Neural cell (in vitro differentiated cells): ENCODE data around the gene TRAF3. TPM values are rescaled to one million over a fixed set of nuclear protein-coding genes. Genes with fewer than 3 reads are reported as not detected.

Source experiments
- H2AFZ ChIP-seq: fragments of 200-600, 300-800 bp; sonication (generic), shearing (Covaris generic); 2 replicates; pipeline ENCODE4 v1.6.0; 2014; ENCODE audit warnings: low read depth, mild to moderate bottlenecking, antibody characterized with exemption, low read length, moderate library complexity
- H3F3A ChIP-seq: fragments of 200-600 bp; shearing (Covaris generic); 2 replicates; pipeline ENCODE4 v1.6.1; 2016; ENCODE audit warnings: mild to moderate bottlenecking, moderate library complexity, mixed read lengths, antibody characterized with exemption, low read length; ENCODE audit not compliant: insufficient read depth, poor library complexity, severe bottlenecking
- H3K27ac ChIP-seq: fragments of 200-600, 300-800 bp; sonication (generic), shearing (Covaris generic); 2 replicates; pipeline ENCODE4 v1.5.1; 2014; ENCODE audit warnings: mild to moderate bottlenecking, low read length, moderate library complexity
- H3K27me3 ChIP-seq: fragments of 300-800, 200-600 bp; sonication (generic), shearing (Covaris generic); 2 replicates; pipeline ENCODE4 v1.6.0; 2014; ENCODE audit warnings: mild to moderate bottlenecking, low read depth, low read length, moderate library complexity; ENCODE audit not compliant: insufficient read depth
- H3K36me3 ChIP-seq: fragments of 300-800, 200-600 bp; sonication (generic), shearing (Covaris generic); 2 replicates; pipeline ENCODE4 v1.5.1; 2014; ENCODE audit warnings: mild to moderate bottlenecking, antibody characterized with exemption, low read length, moderate library complexity; ENCODE audit not compliant: insufficient read depth
- H3K4me2 ChIP-seq: fragments of 300-800, 200-600 bp; sonication (generic), shearing (Covaris generic); 2 replicates; pipeline ENCODE4 v1.6.0; 2014; ENCODE audit warnings: mild to moderate bottlenecking, low read length
- H3K4me3 ChIP-seq: fragments of 300-800, 200-600 bp; sonication (generic), shearing (Covaris generic); 2 replicates; pipeline ENCODE4 v1.5.1; 2014; ENCODE audit warnings: mild to moderate bottlenecking, low read length, moderate library complexity
- H3K79me2 ChIP-seq: fragments of 200-600 bp; shearing (Covaris generic); replicated peaks from 2 replicates; pipeline ENCODE4 v1.6.0; 2014; ENCODE audit warnings: mild to moderate bottlenecking, low read length, moderate library complexity; ENCODE audit not compliant: insufficient read depth
- H3K9ac ChIP-seq: fragments of 300-800, 200-600 bp; sonication (generic), shearing (Covaris generic); 2 replicates; pipeline ENCODE4 v1.6.1; 2016; ENCODE audit warnings: mild to moderate bottlenecking, low read length, mixed read lengths
- H3K9me2 ChIP-seq: fragments of 200-600 bp; shearing (Covaris generic); 2 replicates; pipeline ENCODE4 v1.6.1; 2016; ENCODE audit warnings: mild to moderate bottlenecking, low read length, mixed read lengths; ENCODE audit not compliant: insufficient read depth
- H3K9me3 ChIP-seq: fragments of 200-600, 300-800 bp; sonication (generic), shearing (Covaris generic); 2 replicates; pipeline ENCODE4 v1.6.1; 2016; ENCODE audit warnings: mild to moderate bottlenecking, mixed run types, low read length, moderate library complexity, mixed read lengths
- H4K20me1 ChIP-seq: fragments of 200-600 bp; shearing (Covaris generic); 2 replicates; pipeline ENCODE4 v1.6.1; 2016; ENCODE audit warnings: mild to moderate bottlenecking, mixed run types; ENCODE audit not compliant: insufficient read depth
- EP300 ChIP-seq: fragments of 450-650 bp; conservative IDR thresholded peaks from 2 replicates; pipeline ENCODE4 v1.6.1; 2014; ENCODE audit warnings: antibody characterized with exemption, mild to moderate bottlenecking, moderate library complexity; ENCODE audit not compliant: poor library complexity, severe bottlenecking
- EZH2 ChIP-seq: fragments of 200-600, 300-800 bp; shearing (Covaris generic), sonication (generic); IDR thresholded peaks from 2 replicates; pipeline ENCODE4 v1.6.1; 2014; ENCODE audit warnings: antibody characterized with exemption, low read length, borderline replicate concordance, mild to moderate bottlenecking; ENCODE audit not compliant: insufficient read depth, poor library complexity, severe bottlenecking
- MXI1 ChIP-seq: fragments of 450-650 bp; conservative IDR thresholded peaks from 2 replicates; pipeline ENCODE4 v1.6.1; 2014; ENCODE audit warnings: antibody characterized with exemption, mild to moderate bottlenecking; ENCODE audit not compliant: poor library complexity, severe bottlenecking
- POLR2AphosphoS5 ChIP-seq: IDR thresholded peaks from 2 replicates; pipeline ENCODE4 v1.6.1; 2012
- RAD21 ChIP-seq: fragments of 450-650 bp; conservative IDR thresholded peaks from 2 replicates; pipeline ENCODE4 v1.6.1; 2014; ENCODE audit warnings: antibody characterized with exemption, mild to moderate bottlenecking, moderate library complexity
- SMC3 ChIP-seq: fragments of 450-650 bp; conservative IDR thresholded peaks from 2 replicates; pipeline ENCODE4 v1.6.1; 2014; ENCODE audit warnings: antibody characterized with exemption, mild to moderate bottlenecking, moderate library complexity; ENCODE audit not compliant: poor library complexity
- TAF1 ChIP-seq: IDR thresholded peaks from 2 replicates; pipeline ENCODE4 v1.6.1; 2012; ENCODE audit warnings: low read depth
- polyA plus RNA-seq: library from polyadenylated mRNA; depleted of rRNA; stranded (reverse); fragments of >200 nt; gene quantifications from 2 replicates; pipeline ENCODE4 v1.2.3, GENCODE V29; 2014
- TF ChIP-seq, protein P1 (sequence below): fragments of 450-650 bp; IDR thresholded peaks from 2 replicates; pipeline ENCODE4 v1.5.1; 2014; ENCODE audit warnings: antibody characterized with exemption, mild to moderate bottlenecking, moderate library complexity; ENCODE audit not compliant: poor library complexity, severe bottlenecking
- TF ChIP-seq, protein P2 (sequence below): IDR thresholded peaks from 2 replicates; pipeline ENCODE4 v1.6.1; 2012; ENCODE audit warnings: borderline replicate concordance

The TRAF3 gene
- polyA plus RNA-seq, 1 donor from 2014 or later, result 13.3 TPM

DNA sequence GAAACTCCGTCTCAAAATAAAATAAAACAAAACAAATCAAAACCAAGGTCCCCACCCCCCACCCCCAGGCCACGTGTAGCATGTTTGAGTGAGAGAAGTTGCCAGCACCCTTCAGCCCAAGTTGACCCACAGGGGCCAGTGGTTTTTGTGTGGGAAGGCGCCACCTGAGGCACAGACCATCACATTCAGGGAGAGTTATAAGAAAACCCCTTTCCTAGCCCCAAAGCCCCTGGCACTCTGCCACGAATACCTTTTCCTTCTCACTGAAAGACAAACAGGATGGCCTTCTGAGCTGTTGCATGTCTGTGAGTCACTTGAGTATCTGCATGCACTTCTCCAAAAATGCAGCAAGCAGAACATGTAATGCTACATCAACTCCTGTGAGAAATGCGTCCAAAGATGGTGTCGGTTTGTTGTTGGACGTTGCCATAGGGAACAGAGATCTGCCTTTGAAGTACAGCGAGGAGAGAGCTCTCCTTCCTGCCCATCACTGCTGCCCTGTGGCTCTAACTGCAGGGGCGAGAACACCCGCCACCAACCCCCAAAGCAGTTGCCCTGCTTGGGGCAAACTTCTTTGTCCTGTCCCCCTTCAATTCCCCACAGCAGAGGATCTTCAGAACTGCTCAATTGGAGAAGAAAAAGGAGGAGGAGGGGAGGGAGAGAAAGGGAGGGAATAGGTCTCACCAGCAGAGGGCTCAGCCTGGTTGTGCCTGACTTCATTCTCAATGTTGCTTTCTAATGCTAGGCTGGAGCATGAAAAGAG lies 2.7 kb upstream of the TRAF3 start:
- no peak overlapping the region for H3K4me2 ChIP-seq

DNA sequence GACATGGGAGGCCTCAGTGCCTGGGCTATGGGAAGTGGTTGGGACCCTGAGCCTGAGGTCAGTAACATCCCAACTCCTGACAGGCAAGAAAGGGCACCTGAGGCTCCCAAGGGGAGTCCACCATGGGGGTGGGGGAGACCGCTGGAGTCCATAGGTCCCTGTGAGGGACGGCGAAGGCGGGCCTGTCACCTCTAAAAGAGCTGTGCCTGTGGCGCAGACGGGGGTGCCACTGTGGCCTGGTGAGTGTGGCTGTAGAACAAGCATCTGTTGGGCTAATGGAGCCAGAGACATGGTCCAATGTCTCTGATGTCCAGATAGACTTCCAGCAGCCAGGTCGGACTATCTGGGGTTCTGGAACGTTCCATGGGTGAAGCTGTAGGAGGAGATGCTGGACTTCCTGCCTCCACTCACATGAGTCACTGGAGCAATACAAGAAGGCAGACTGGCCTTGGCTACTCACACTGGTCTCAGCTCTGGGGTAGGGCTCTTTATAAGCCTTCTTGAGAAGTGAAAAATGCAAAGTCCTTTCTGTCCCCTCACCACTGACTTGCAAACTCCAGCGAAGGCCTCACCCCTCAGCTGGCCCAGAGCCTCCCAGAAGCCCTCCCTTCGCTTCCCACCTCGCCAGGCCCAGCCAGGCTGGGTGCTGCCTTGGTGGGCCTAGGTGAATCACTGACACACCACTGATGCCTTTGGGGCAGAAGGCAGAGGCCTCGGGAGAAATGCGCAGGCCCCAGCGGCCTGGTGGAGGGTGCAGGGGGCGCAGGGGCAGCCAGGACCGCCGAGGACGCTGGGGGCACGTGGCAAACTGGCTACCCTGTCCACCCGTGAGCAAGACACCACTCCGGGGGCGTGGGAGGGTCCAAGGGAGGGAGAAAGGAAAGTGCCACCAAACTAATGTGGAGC lies 1.1 kb upstream of the TRAF3 start:
- Histone ChIP-seq H4K20me1 (no peaks in the 10 kb centered on the region), H3K36me3 (no peaks in the 10 kb centered on the region), H3K9me3 (no peaks in the 10 kb centered on the region), H3K27me3 (no peaks in the 10 kb centered on the region), H3K9me2 (no peaks in the 10 kb centered on the region), H3F3A (no peaks in the 10 kb centered on the region), H3K4me3 (peak overlapping the region; percentile 38), H3K79me2 (peaks cover 17% of the 10 kb centered on the region), H3K27ac (no peak overlapping the region), H3K9ac (peak overlapping the region; percentile 10), H2AFZ (no peak overlapping the region), H3K4me2 (no peak overlapping the region)
- no peak for TF ChIP-seq EP300
- TF ChIP-seq TAF1, result no peak
- no peak for TF ChIP-seq SMC3
- no peak for TF ChIP-seq EZH2
- TF ChIP-seq RAD21, result no peak
- no peak for TF ChIP-seq MXI1
- TF ChIP-seq, protein P1, sequence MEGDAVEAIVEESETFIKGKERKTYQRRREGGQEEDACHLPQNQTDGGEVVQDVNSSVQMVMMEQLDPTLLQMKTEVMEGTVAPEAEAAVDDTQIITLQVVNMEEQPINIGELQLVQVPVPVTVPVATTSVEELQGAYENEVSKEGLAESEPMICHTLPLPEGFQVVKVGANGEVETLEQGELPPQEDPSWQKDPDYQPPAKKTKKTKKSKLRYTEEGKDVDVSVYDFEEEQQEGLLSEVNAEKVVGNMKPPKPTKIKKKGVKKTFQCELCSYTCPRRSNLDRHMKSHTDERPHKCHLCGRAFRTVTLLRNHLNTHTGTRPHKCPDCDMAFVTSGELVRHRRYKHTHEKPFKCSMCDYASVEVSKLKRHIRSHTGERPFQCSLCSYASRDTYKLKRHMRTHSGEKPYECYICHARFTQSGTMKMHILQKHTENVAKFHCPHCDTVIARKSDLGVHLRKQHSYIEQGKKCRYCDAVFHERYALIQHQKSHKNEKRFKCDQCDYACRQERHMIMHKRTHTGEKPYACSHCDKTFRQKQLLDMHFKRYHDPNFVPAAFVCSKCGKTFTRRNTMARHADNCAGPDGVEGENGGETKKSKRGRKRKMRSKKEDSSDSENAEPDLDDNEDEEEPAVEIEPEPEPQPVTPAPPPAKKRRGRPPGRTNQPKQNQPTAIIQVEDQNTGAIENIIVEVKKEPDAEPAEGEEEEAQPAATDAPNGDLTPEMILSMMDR, result no peak
- TF ChIP-seq, protein P2, sequence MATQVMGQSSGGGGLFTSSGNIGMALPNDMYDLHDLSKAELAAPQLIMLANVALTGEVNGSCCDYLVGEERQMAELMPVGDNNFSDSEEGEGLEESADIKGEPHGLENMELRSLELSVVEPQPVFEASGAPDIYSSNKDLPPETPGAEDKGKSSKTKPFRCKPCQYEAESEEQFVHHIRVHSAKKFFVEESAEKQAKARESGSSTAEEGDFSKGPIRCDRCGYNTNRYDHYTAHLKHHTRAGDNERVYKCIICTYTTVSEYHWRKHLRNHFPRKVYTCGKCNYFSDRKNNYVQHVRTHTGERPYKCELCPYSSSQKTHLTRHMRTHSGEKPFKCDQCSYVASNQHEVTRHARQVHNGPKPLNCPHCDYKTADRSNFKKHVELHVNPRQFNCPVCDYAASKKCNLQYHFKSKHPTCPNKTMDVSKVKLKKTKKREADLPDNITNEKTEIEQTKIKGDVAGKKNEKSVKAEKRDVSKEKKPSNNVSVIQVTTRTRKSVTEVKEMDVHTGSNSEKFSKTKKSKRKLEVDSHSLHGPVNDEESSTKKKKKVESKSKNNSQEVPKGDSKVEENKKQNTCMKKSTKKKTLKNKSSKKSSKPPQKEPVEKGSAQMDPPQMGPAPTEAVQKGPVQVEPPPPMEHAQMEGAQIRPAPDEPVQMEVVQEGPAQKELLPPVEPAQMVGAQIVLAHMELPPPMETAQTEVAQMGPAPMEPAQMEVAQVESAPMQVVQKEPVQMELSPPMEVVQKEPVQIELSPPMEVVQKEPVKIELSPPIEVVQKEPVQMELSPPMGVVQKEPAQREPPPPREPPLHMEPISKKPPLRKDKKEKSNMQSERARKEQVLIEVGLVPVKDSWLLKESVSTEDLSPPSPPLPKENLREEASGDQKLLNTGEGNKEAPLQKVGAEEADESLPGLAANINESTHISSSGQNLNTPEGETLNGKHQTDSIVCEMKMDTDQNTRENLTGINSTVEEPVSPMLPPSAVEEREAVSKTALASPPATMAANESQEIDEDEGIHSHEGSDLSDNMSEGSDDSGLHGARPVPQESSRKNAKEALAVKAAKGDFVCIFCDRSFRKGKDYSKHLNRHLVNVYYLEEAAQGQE, result no peak
- no peak for TF ChIP-seq POLR2AphosphoS5

More for the DNA sequence above, 2.7 kb upstream of the TRAF3 start:
- Histone ChIP-seq H3K4me3 (no peak overlapping the region), H3K9ac (no peak overlapping the region), H3K79me2 (peaks cover 3% of the 10 kb centered on the region), H3K9me2 (no peaks in the 10 kb centered on the region), H3K27me3 (no peaks in the 10 kb centered on the region), H3K27ac (no peak overlapping the region), H3K36me3 (no peaks in the 10 kb centered on the region), H4K20me1 (no peaks in the 10 kb centered on the region), H3F3A (no peaks in the 10 kb centered on the region), H2AFZ (no peak overlapping the region), H3K9me3 (no peaks in the 10 kb centered on the region)
- TF ChIP-seq SMC3, result peak; percentile 81
- TF ChIP-seq, protein P1, result peak; percentile 79
- TF ChIP-seq TAF1, result no peak
- TF ChIP-seq RAD21, result peak; percentile 79
